AG04450 (cell line): Measurements from ENCODE around the gene GAR1. TPM values are rescaled to one million over a fixed set of nuclear protein-coding genes. Genes with fewer than 3 reads are reported as not detected.

Experiments used
- CTCF ChIA-PET: fragments of 300-600, 350-600 bp; formaldehyde crosslinking; extraction: SDS; loops from one replicate; lab custom pipeline; 2022; ENCODE audit warnings: antibody characterized with exemption, inconsistent platforms; lab: Charles Lee
- POLR2A ChIA-PET: fragments of 350-600 bp; formaldehyde crosslinking; extraction: SDS; loops from one replicate; lab custom pipeline; 2021; ENCODE audit warnings: antibody characterized with exemption, inconsistent platforms; lab: Yijun Ruan, JAX
- DNase-seq: peaks from one replicate; pipeline ENCODE4 v3.0.0-alpha.2; 2011; ENCODE audit warnings: low read depth, low spot score
- H3K27ac ChIP-seq: one replicate; pipeline ENCODE4 v1.5.1; 2012; ENCODE audit warnings: low read depth, low read length, control low read depth
- H3K27me3 ChIP-seq: one replicate; pipeline ENCODE4 v1.6.0; 2012; ENCODE audit warnings: low read length; ENCODE audit not compliant: control insufficient read depth, insufficient read depth
- H3K4me3 ChIP-seq: 2 replicates; pipeline ENCODE4 v1.5.1; 2011; ENCODE audit warnings: mild to moderate bottlenecking, low read depth, low read length, control low read depth
- H3K9me3 ChIP-seq: 2 replicates; pipeline ENCODE4 v1.5.1; 2012; ENCODE audit warnings: low read length; ENCODE audit not compliant: control insufficient read depth, insufficient read depth
- CTCF ChIP-seq: IDR thresholded peaks from 2 replicates; pipeline ENCODE4 v1.5.1; 2011; ENCODE audit warnings: low read depth, low read length, control low read depth, inconsistent platforms
- polyA plus RNA-seq: library from polyadenylated mRNA; depleted of rRNA; stranded (reverse); fragments of >200 nt; gene quantifications from 2 replicates; pipeline ENCODE4 v1.2.3, GENCODE V29; 2011

The GAR1 gene
- polyA plus RNA-seq, 1 experiment = 23.7 TPM

GRCh38 chr4:109798866-109799265 is 16.7 kb upstream of the GAR1 start:
- TF ChIP-seq CTCF = no peak
- Histone ChIP-seq H3K27me3 (no peaks in the 10 kb centered on the region), H3K4me3 (no peak overlapping the region), H3K27ac (no peak overlapping the region), H3K9me3 (no peaks in the 10 kb centered on the region)
- CTCF ChIA-PET = no interaction called here
- DNase-seq = no peak
- POLR2A ChIA-PET = no interaction called here

GRCh38 chr4:109801099-109801789 is 14.3 kb upstream of the GAR1 start:
- no peak for TF ChIP-seq CTCF
- H3K9me3 ChIP-seq = no peaks in the 10 kb centered on the region
- CTCF ChIA-PET = interaction anchor here (1.0 to 1.6 kb wide), 3 partner anchors 25 to 374 kb away, joined by 3 to 5 read pairs (median 5); partner anchors contain the start of gene SEC24B
- POLR2A ChIA-PET = no interaction called here
- no peak overlapping the region for H3K4me3 ChIP-seq
- H3K27me3 ChIP-seq = no peaks in the 10 kb centered on the region
- no peak overlapping the region for H3K27ac ChIP-seq
- DNase-seq = no peak

GRCh38 chr4:109801895-109802319 is 13.7 kb upstream of the GAR1 start, which contains the start of gene CFI:
CFI (minus strand) TSS chr4:109801999; CDS start chr4:109801971, 28 bp downstream.
- no peak within 1 kb of the TSS for H3K4me3 ChIP-seq
- no peak within 1 kb of the TSS for H3K27ac ChIP-seq
- no peak for TF ChIP-seq CTCF
- no peaks in the 10 kb centered on the region for H3K27me3 ChIP-seq
- H3K9me3 ChIP-seq = no peaks in the 10 kb centered on the region
- CTCF ChIA-PET = interaction anchor here (1.0 to 1.4 kb wide), 2 partner anchors 369 to 374 kb away, joined by 5 read pairs; partner anchors contain the start of gene SEC24B
- POLR2A ChIA-PET = no interaction called here
- no peak for DNase-seq

GRCh38 chr4:109803924-109804571 is 11.5 kb upstream of the GAR1 start:
- TF ChIP-seq CTCF = no peak

GRCh38 chr4:109809655-109810054 is 5.9 kb upstream of the GAR1 start:
- Histone ChIP-seq H3K9me3 (no peaks in the 10 kb centered on the region), H3K27me3 (peaks cover 3% of the 10 kb centered on the region), H3K27ac (no peak overlapping the region), H3K4me3 (no peak overlapping the region)
- ChIA-PET POLR2A (no interaction called here), CTCF (no interaction called here)
- TF ChIP-seq CTCF = no peak
- no peak for DNase-seq

More at GRCh38 chr4:109803924-109804571, 11.5 kb upstream of the GAR1 start:
- Histone ChIP-seq H3K4me3 (no peak overlapping the region), H3K27me3 (peaks cover 3% of the 10 kb centered on the region), H3K9me3 (no peaks in the 10 kb centered on the region), H3K27ac (no peak overlapping the region)
- no peak for DNase-seq
- CTCF ChIA-PET = interaction anchor here (1.8 kb wide), 1 partner anchor 377 kb away, joined by 5 read pairs; no protein-coding TSS in a partner anchor
- POLR2A ChIA-PET = no interaction called here
